Fibroblast of the conjunctiva (primary cell): ENCODE results near the gene LEFTY1.
A peak's percentile ranks its signal among the peaks of the same experiment; 100 is the strongest.

Experiments
- DNase-seq: peaks from one replicate; pipeline ENCODE4 v3.0.0-alpha.2; 2010; ENCODE audit warnings: low read depth

Gene LEFTY1

GRCh38 chr1:225915538-225915991 is 26.6 kb upstream of the LEFTY1 start:
- peak; percentile 53 for DNase-seq

- DNase-seq: no peak
Measured at GRCh38 chr1:225914947-225915346, 26.0 kb upstream of the LEFTY1 start.

- DNase-seq: no peak
Measured at GRCh38 chr1:225914391-225914790, 25.4 kb upstream of the LEFTY1 start.

- no peak for DNase-seq
Measured at GRCh38 chr1:225911191-225912130, 22.5 kb upstream of the LEFTY1 start.

GRCh38 chr1:225909477-225909876 is 20.5 kb upstream of the LEFTY1 start:
- DNase-seq: no peak

- DNase-seq: no peak
Measured at GRCh38 chr1:225908773-225909172, 19.8 kb upstream of the LEFTY1 start.

- DNase-seq: no peak
Measured at GRCh38 chr1:225908013-225908640, 19.2 kb upstream of the LEFTY1 start.

- no peak for DNase-seq
Measured at GRCh38 chr1:225907341-225907740, 18.4 kb upstream of the LEFTY1 start.

GRCh38 chr1:225906467-225906866 is 17.5 kb upstream of the LEFTY1 start:
- no peak for DNase-seq

GRCh38 chr1:225903623-225904022 is 14.7 kb upstream of the LEFTY1 start:
- no peak for DNase-seq

GRCh38 chr1:225899044-225899925 is 10.3 kb upstream of the LEFTY1 start:
- no peak for DNase-seq

- no peak for DNase-seq
Measured at GRCh38 chr1:225897595-225898514, 8.9 kb upstream of the LEFTY1 start.

GRCh38 chr1:225896937-225897549 is 8.1 kb upstream of the LEFTY1 start:
- DNase-seq: no peak

- no peak for DNase-seq
Measured at GRCh38 chr1:225896494-225896893, 7.5 kb upstream of the LEFTY1 start.

- no peak for DNase-seq
Measured at GRCh38 chr1:225892307-225892706, 3.4 kb upstream of the LEFTY1 start.

- DNase-seq: no peak
Measured at GRCh38 chr1:225891229-225891972, 2.5 kb upstream of the LEFTY1 start.

- no peak for DNase-seq
Measured at GRCh38 chr1:225890346-225891228, 1.6 kb upstream of the LEFTY1 start.

- no peak for DNase-seq
Measured at GRCh38 chr1:225889743-225890142, 797 bp upstream of the LEFTY1 start.
